ENCODE measurements around the gene FAM98B.

The FAM98B gene

DNA sequence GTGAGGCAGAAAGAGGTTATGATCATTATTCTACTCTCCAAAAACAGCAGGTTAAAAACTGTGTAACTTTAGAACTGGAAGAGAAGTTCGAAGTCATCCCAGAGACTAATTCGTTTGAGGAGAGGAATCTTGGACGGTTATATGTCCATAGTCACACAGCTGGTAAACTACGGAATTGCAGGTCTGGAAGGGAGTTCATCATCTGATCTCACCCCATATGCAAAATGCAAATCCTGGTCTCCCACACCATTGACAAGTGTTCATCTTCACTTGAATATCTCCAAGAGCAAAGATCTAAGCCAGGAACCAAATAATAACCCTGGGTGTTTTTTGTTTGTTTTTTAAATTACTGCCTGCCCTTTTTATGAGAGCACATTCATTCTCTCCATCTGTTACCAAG, 53.1 kb downstream of the FAM98B start:
- no peak for DNase-seq (ENCODE audit: low read depth in 1 of 2, low spot score in 1 of 2)

- no peak for DNase-seq (ENCODE audit: low read depth in 1 of 2, low spot score in 1 of 2)
Measured at GRCh38 chr15:38507570-38507969, 53.6 kb downstream of the FAM98B start.

DNA sequence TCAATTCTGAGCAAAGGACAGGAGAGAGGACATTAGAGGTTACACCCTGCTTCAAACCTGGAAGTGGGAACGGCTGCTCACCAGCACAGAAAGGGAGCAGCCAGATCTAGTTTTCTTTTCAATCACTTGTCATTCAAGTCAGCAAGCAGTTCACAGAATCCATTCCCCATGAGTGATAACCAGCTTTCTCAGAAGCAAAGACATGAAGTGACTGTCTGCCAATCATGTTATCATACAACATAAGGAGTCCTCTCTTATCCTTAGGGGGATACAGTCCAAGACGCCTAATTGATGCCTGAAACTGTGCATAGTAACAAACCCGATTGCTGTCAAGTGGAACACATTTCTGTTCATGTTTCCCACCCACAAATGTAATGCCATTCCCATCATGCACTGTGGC, 54.7 kb downstream of the FAM98B start:
- DNase-seq (ENCODE audit: low read depth in 1 of 2, low spot score in 1 of 2), result no peak

GRCh38 chr15:38509152-38509551, 55.2 kb downstream of the FAM98B start:
- no peak for DNase-seq (ENCODE audit: low read depth in 1 of 2, low spot score in 1 of 2)

- DNase-seq (ENCODE audit: low read depth in 1 of 2, low spot score in 1 of 2), result no peak
Measured at GRCh38 chr15:38512901-38513300, 59.0 kb downstream of the FAM98B start.

DNA sequence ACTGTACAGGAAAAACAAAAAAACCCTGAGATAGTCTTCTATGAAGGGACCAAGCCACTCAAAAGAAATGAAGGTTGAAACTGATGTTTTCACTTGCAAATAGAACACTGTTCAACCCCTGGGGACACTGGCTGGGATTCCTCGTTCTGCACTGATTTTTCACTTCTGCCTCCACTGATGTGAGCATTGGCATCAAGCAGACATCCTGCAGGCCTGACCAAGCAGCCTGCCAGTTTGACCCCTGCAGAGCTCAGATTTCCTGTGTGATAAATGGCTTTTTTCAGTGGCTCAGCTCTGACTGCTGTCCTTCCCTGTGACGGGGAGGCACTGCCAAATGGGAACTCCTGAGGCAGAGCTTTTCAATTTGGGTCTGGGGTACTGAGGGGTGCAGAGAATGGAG, 60.7 kb downstream of the FAM98B start:
- DNase-seq (ENCODE audit: low read depth in 1 of 2, low spot score in 1 of 2), result no peak

DNA sequence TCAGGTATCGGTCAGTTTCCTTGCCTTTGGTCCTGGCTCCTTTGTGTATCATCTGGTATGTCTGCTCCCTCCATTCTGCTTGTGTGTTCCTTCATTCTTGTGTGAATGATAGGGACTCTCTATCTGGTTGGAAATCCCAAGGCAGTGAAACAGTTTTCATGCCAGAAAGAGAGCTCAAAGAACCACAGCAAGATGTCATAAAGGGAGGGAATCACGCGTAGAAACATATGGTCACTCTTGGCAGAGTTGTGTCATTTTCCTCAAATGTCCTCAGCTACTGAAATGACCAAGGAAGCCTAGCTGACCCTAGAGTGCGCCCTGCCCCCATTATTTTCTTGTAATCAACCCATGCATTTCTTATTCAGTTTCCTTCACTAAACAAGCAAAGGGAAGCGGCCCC, 62.7 kb downstream of the FAM98B start:
- no peak for DNase-seq (ENCODE audit: low read depth in 1 of 2, low spot score in 1 of 2)

GRCh38 chr15:38517312-38517975, 63.5 kb downstream of the FAM98B start:
- no peak for DNase-seq (ENCODE audit: low read depth in 1 of 2, low spot score in 1 of 2)

- no peak for DNase-seq (ENCODE audit: low read depth in 1 of 2, low spot score in 1 of 2)
Measured at GRCh38 chr15:38518084-38518483, 64.2 kb downstream of the FAM98B start.

DNA sequence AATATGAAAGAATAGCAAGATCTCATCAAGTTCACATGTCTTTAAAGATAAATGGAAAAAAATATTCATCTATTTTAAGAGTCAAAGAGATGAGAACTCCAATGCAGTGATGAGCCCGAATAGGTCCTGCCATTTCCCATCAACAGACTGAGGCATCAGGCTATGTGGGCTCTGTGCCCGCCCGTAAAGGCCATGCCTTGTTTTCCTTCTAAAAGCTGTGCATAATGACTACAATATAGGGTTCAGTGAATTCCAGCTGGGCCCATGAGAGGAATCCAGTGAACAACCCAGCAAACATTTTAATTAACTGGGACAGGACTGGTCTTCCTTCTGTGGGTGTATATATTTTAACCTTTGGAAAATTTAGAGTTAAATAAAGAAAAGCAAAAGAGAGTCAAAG, 66.1 kb downstream of the FAM98B start:
- no peak for DNase-seq (ENCODE audit: low read depth in 1 of 2, low spot score in 1 of 2)

GRCh38 chr15:38521316-38521715, 67.4 kb downstream of the FAM98B start:
- DNase-seq (ENCODE audit: low read depth in 1 of 2, low spot score in 1 of 2), result no peak

DNA sequence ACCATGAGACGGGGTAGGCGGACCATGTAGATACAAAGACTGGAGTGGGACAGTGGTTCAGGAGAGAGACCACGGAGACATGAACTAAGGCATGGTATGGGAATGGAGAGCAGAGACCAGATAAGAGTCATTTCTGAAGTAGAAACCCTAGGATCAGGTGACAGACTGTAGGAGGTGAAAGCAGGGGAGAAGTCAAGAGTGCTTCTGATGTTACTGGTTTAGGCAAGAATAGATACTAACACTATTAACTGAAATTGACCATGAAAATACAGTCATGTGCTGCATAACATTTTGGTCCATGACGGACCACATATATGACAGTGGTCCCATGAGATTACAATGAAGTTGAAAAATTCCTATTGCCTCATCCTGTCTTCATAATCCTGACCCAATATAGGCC, 69.0 kb downstream of the FAM98B start:
- no peak for DNase-seq (ENCODE audit: low read depth in 1 of 2, low spot score in 1 of 2)

GRCh38 chr15:38524156-38524555, 70.2 kb downstream of the FAM98B start:
- no peak for DNase-seq (ENCODE audit: low read depth in 1 of 2, low spot score in 1 of 2)

- DNase-seq (ENCODE audit: low read depth in 1 of 2, low spot score in 1 of 2), result no peak
Measured at GRCh38 chr15:38525489-38525888, 71.6 kb downstream of the FAM98B start.

GRCh38 chr15:38526158-38526557, 72.2 kb downstream of the FAM98B start:
- DNase-seq (ENCODE audit: low read depth in 1 of 2, low spot score in 1 of 2), result no peak

DNA sequence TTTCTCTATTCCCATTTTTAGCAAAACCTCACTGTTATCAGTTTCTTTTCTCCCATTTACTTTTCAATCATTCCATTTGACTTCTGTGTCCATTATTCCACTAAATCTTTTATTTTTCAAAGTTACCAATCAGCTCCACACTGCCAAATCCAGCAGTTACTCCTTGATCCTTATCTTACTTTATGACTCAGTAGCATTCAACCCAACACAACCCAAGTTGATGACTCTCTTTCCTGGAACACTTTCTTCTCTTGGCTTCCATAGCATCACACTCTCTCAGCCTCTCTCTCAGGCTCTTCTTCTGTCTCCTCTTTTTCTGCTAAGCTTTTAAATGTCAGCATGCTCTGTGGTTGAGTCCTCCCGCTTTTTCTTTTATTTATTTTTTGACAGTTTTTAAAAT, 74.4 kb downstream of the FAM98B start:
- no peak for DNase-seq (ENCODE audit: low read depth in 1 of 2, low spot score in 1 of 2)

DNA sequence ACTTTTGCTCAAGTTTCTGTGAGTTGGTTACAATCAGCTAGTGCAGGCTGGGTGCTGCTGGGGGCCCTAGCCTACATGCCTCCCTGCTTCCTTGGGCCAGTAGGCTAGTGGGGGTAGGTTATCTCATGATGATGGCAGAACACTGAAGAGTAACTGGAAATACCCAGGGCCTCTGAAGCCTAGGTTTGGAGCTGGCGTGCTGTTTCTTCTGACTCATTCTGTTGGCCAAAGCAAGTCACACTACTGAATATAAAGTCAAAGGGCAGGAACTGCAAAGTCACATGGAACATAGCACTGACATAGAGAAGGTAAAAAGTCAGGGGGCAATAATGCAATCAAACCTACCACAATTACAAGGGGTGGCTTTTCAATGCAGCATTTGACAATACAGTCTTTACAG, 76.2 kb downstream of the FAM98B start:
- DNase-seq (ENCODE audit: low read depth in 1 of 2, low spot score in 1 of 2), result no peak

DNA sequence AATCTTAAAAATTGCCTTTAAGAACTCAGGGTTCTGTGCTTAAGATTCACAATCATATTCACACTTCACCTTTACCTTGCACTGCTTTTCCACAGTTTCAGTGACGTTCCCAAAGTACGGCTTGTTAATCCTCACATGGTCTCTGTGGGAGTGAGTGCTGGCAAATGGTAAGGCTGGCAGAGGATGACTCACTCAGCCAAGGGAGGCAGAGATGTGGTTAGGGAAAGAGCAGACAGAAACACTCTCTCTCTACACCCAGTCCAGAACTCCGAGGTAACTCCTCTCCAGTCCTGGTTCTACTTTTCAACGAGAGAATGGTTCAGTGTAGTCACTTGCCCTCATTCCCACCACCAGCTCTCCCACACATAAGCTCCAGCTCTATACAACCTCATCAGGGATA, 77.6 kb downstream of the FAM98B start:
- no peak for DNase-seq (ENCODE audit: low read depth in 1 of 2, low spot score in 1 of 2)

DNA sequence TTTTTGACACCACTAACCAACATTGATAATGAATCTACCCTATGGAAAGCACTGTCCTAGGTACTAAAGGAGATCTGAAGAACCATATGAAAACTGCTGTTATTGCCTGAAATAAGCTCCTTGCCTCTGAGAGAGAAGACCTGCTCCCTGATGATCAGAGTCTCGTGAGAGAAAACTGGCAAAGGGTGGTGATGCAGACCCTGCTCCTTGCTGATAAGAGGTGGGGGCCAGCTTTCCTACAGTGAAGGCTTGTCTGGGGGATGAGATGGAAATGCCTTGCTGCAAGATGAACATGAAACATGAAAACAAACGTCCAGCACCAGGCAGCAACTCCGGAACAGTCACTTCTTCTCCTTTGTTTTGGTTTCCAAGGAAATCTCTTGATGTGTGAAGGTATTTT, 78.8 kb downstream of the FAM98B start:
- DNase-seq (ENCODE audit: low read depth in 1 of 2, low spot score in 1 of 2), result no peak

DNA sequence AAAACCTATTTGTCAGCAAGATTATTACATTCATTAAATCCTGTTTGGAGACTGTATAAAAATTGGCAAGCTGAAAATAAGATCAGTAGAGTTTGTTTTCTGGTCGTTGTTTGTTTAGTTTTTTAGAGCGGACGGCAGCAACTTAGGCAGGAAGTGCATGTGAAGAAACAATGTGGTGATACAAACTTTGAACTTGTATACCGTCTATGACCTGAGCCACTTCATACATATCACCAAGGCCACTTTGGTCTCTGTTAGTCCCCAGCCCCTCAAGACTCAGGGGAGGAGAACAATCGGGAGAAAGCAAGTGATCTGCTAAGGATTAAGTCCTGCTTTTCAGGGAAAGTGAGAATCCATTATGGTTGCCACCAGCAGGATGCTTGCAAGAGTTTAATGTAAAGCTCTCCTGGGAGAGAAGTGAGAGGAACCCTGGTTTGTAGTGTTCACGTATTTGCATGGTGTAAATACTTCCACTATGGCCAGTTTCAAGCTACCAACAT, 79.5 kb downstream of the FAM98B start:
- no peak for DNase-seq (ENCODE audit: low read depth in 1 of 2, low spot score in 1 of 2)

GRCh38 chr15:38533926-38534325, 80.0 kb downstream of the FAM98B start:
- no peak for DNase-seq (ENCODE audit: low read depth in 1 of 2, low spot score in 1 of 2)

DNA sequence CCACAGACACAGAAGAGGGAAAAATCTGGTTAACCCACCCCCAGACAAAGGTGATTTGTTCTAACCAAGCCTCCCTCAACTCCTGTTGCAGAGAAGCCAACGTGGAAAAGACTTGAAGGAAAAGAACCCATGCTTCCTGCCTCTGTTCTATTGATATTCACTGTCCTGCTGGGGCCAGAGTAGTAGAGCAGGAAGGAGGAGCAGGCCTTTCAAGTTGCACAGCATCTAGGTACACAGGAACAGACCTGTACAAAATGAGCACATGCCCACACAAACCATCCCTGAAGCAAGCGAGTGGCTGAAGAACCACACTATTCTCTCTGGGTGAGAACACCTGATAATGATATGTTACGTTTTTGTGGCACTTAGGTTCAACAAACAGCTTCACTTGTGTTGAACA, 80.8 kb downstream of the FAM98B start:
- DNase-seq (ENCODE audit: low read depth in 1 of 2, low spot score in 1 of 2), result no peak

GRCh38 chr15:38535491-38536200, 81.7 kb downstream of the FAM98B start:
- DNase-seq (ENCODE audit: low read depth in 1 of 2, low spot score in 1 of 2), result no peak

All from activated T-helper 1 cell treated with anti-CD3 and anti-CD28 coated beads, Interleukin-2, amount 50 U/mL, for 16 hours (primary cell).